ENCODE data around the gene MAST2.
"Not testable (repeated sequence)": the region's sequence is repeated elsewhere in the genome, so short reads cannot be mapped to it uniquely, and the experiment has no call there.

MAST2 gene

GRCh38 chr1:45857101-45857700, 53.8 kb downstream of the MAST2 start:
- no peak for DNase-seq (ENCODE audit: low read depth in 2 of 3, low spot score in 2 of 3)

DNA sequence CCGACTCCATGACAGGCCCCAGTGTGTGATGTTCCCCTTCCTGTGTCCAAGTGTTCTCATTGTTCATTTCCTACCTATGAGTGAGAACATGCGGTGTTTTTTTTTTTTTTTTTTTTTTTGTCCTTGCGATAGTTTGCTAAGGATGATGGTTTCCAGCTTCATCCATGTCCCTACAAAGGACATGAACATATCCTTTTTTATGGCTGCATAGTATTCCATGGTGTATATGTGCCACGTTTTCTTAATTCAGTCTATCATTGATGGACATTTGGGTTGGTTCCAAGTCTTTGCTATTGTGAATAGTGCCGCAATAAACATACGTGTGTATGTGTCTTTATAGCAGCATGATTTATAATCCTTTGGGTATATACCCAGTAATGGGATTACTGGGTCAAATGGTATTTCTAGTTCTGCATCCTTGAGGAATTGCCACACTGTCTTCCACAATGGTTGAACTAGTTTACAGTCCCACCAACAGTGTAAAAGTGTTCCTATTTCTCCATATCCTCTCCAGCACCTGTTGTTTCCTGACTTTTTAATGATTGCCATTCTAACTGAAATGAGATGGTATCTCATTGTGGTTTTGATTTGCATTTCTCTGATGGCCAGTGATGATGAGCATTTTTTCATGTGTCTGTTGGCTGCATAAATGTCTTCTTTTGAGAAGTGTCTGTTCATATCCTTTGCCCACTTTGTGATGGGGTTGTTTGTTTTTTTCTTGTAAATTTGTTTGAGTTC, 54.5 kb downstream of the MAST2 start:
- not testable (repeated sequence) for DNase-seq (ENCODE audit: low read depth in 2 of 3, low spot score in 2 of 3)

DNA sequence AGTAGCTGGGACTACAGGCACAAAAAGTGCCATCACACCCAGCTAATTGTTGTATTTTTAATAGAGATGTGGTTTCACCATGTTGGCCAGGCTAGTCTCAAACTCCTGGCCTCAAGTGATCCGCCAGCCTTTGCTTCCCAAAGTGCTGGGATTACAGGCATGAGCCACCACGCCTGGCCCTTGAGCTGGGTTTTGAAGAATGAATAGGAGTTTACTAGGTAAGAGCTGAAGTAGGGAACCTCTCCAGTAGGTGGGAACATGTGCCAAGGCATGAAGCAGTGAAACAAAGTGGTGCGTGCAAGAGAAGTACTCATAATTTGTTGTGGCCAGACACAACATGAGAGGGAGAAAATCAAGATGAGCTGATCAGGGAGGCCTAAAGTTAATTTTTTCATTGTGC, 55.8 kb downstream of the MAST2 start:
- no peak for DNase-seq (ENCODE audit: low read depth in 2 of 3, low spot score in 2 of 3)

DNA sequence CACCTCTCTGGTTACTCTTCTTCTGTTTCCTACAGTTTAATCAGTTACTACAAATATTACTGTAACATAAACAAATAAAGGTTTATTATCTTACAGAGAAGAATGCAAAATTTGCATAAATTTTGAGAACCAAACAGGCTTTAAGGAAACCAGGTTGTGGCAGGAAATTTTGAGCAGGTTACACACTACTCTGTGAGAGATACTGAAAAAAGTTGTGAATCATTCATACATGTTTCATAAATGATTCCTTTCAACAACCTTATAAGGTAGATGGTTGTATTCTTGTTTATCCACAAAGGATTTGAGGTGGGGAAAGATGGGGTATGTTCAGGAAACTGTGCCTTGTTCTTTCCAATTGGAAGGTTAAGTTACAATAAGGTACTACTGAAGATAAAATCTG, 58.6 kb downstream of the MAST2 start:
- no peak for DNase-seq (ENCODE audit: low read depth in 2 of 3, low spot score in 2 of 3)

DNA sequence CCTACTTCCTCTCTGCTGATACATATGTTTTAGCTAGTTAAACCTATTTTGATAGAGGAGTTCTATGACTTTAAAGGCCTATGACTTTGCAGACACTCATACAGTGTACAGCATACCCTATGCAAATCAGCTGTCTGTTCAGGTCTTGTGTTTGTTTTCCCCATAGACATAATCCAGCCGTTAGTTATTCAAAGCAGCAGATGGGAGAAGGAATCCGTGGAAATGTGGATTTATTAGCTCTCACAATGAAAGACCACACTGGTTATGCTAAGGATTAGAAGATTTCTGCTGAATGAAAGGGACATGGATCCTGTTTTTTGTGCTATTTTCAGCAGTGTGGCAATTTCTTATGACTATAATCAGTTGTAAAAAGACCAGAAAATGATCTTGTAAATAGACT, 59.8 kb downstream of the MAST2 start:
- DNase-seq (ENCODE audit: low read depth in 2 of 3, low spot score in 2 of 3) = no peak

DNA sequence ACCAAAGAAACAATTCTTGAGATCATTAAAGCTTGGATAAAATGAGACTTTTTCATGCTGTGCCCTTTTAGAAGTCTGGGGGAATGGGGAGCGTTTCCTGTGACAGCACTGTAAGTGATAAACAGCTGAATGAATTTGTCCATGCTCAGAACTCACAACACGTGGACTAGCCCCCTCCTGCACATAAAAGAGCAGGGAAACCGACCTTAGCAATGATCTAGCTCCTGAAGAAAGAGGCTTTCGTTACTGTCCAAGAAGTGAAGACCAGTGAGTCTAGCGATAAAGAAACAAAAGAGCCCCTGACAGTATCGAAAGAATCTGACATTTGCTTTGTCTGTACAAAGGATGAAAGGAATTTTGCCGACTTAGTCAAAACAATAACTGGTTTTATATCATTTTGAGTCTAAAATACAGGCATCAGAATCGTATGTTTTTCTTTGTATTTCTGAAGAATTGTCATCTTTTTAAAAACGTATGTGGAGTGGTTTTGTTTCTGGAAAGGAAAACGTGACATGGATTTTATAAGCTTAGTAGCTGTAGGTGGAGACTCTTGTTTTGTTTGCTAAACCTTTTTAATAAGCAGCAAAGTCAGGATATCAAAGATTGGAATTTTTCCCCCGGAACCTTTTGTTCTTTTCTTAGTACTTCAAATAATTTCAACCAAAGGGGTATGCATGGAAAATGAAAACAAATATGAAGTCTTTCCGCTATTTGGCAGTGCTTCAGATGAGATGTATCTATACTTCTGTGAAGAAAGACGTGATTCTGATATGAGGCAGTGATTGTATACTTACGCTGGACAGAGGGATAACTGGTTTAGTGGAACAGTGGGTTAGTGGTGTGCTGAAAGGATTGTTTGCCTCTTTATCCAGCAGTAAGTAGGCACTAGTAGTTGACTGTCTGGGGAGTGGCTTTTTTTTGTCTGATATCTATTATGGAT, 61.0 kb downstream of the MAST2 start:
- no peak for DNase-seq (ENCODE audit: low read depth in 2 of 3, low spot score in 2 of 3)

- DNase-seq (ENCODE audit: low read depth in 2 of 3, low spot score in 2 of 3) = no peak
Measured at GRCh38 chr1:45867697-45868348, 64.4 kb downstream of the MAST2 start.

- DNase-seq (ENCODE audit: low read depth in 2 of 3, low spot score in 2 of 3) = no peak
Measured at GRCh38 chr1:45868861-45869260, 65.4 kb downstream of the MAST2 start.

DNA sequence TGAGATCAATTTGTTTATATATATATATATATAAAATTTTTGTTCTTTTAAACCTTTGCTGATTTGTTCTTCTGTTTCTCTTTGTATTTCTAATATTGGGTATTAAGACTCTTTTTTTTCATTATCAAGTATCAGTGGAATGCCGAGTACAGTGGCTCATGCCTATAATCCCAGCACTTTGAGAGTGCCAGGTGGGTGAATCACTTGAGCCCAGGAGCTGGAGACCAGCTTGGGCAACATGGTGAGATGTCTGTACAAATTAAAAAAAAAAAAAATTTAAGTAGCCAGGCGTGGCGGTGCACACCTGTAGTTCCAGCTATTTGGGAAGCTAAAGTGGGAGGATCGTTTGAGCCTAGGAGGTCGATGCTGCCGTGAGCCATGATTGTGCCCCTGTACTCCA, 67.1 kb downstream of the MAST2 start:
- no peak for DNase-seq (ENCODE audit: low read depth in 2 of 3, low spot score in 2 of 3)

DNA sequence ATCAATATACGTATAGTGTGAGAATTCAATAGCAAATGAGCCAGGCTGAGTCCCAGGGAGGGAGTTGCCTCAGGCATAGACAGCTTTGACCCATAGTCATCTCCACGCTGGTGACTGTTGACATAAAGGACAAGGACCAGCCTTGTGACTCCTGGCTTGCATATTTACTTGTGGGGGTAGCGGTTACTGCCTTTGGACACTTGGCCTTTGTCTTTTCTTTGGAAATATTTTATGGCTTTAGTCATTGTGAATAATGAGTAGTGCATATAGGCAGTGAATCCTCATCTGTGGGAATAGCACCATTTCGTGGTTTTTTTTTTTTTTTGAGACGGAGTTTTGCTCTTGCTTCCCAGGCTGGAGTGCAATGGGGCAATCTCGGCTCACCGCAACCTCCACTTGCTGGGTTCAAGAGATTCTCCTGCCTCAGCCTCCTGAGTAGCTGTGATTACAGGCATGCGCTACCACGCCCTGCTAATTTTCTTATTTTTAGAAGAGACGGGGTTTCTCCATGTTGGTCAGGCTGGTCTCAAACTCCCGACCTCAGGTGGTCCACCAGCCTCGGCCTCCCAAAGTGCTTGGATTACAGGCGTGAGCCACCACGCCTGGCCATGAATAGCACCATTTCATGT, 68.9 kb downstream of the MAST2 start:
- DNase-seq (ENCODE audit: low read depth in 2 of 3, low spot score in 2 of 3) = not testable (repeated sequence)

DNA sequence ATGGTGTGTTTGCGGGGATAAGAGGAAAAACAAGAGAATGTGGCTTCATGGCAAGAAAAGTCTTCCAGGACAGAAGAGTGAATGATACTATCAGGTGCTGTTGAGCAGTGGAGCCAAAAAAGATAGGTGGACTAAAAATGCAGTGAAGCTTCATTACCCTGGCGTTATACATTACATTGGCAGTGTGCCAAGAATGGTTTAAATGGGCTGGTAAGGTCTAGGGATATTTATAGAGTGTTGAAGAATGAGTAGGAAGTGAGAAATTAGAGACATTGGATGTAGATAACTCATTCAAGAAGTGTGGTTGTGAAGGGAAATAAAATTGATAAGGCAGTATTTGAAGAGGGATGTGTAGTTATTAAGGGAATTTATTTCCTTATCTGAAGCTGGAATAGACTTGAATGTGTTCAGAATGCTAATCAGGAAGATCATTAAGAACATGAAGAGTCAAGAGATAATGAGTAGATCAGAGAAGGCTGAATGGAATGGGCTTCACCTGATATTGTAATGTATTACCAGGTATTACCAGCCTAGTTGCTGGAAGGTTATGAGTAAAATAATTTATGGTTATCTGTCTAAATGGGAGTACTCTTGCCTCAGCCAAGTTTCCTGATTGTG, 72.7 kb downstream of the MAST2 start:
- no peak for DNase-seq (ENCODE audit: low read depth in 2 of 3, low spot score in 2 of 3)

DNA sequence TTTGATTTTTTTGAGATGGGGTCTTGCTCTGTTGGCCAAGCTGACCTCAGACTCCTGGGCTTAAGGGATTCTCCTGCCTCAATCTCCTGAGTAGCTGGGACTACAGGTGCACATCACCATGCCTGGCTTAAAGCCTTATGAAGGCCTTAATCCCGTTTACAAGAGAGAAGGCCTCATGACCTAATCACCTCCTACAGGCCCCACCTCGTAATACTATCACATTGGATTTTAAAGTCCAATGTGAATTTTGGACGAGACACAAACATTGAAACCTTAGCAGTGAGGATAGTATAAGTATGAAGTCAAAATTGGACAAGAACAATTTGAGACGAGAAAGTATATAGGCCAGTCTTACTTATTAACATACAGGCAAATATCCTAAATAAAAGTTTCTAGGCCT, 73.9 kb downstream of the MAST2 start:
- DNase-seq (ENCODE audit: low read depth in 2 of 3, low spot score in 2 of 3) = no peak

- no peak for DNase-seq (ENCODE audit: low read depth in 2 of 3, low spot score in 2 of 3)
Measured at GRCh38 chr1:45879885-45880598, 76.6 kb downstream of the MAST2 start.

DNA sequence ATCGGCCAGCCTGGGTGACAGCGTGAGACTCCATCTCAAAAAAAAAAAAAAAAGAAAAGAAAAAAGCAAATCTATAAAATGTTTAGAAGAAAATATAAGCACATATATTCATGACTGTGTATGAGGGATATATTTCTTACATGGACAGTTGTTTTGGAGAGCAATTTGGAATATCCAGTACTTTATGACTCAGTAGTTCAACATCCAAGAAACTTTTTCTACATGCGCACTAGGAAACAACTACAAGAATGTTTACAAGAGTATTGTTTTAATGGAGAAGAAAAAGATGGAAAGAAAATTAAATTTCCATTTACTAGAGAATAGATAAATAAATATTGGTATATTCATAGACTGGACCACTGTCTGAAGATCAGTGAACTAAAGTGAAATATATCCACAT, 77.5 kb downstream of the MAST2 start:
- no peak for DNase-seq (ENCODE audit: low read depth in 2 of 3, low spot score in 2 of 3)

DNA sequence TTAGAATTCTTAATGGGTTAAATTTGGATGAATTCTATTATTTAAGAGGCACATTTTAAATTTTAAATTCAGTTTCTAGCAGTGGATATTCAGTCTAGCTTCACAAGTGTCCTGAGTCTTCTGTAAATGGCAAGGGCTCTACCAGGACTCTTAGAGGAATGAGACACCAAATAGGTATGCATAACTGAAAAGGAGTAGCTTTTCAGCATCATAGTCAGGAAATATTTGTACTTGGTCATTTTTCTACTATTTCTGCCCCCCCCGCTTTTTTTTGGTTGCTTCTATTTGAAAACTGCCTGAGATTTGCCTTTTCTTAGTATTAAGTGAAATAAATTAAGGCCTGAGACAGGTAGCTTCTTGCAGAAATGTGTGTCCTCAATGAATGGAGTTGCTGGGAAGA, 80.2 kb downstream of the MAST2 start:
- no peak for DNase-seq (ENCODE audit: low read depth in 2 of 3, low spot score in 2 of 3)

GRCh38 chr1:45884700-45885099, 81.3 kb downstream of the MAST2 start:
- DNase-seq (ENCODE audit: low read depth in 2 of 3, low spot score in 2 of 3) = no peak

- DNase-seq (ENCODE audit: low read depth in 2 of 3, low spot score in 2 of 3) = no peak
Measured at GRCh38 chr1:45886229-45886628, 82.8 kb downstream of the MAST2 start.

DNA sequence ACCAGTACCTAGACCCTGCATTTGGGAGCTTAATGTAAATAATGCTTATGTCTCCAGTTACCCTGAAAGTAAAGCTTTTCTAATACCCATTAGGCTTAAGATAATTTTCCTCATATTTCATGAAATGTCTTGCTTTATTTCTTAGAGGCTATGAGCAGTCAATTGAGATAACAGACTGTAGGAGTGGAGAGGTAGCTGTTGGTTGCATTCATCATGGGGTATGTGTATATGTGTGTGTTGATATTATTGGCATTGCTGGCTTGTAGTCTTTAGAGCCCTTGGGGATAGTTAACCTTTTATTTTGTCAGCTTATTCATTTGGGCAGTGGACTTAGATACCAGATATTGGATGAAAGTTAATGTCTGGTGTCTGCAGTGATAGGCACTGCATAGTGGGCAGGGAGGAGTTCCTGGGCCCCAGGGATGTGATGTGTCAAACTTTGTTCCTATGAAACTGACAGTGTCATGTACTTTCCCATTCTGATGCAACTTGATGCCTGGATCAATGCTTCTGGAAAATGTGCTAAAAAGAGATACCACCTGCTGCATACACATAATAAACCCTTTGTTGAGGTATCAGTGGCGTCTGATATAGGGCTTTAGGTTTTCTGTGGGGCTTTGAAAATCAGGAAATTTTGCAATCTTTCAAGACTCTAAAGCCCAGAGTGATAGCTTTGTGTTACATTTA, 83.9 kb downstream of the MAST2 start:
- no peak for DNase-seq (ENCODE audit: low read depth in 2 of 3, low spot score in 2 of 3)

- no peak for DNase-seq (ENCODE audit: low read depth in 2 of 3, low spot score in 2 of 3)
Measured at GRCh38 chr1:45890078-45890477, 86.7 kb downstream of the MAST2 start.
